ENCODE measurements around the gene IRF2.
A peak's percentile ranks its signal among the peaks of the same experiment; 100 is the strongest.

IRF2 gene

GRCh38 chr4:184448141-184448540 is 26.2 kb downstream of the IRF2 start:
- peak overlapping the region; percentile 41 for H3K4me3 ChIP-seq (ENCODE audit: low read depth, low read length)
- TF ChIP-seq, protein P1, sequence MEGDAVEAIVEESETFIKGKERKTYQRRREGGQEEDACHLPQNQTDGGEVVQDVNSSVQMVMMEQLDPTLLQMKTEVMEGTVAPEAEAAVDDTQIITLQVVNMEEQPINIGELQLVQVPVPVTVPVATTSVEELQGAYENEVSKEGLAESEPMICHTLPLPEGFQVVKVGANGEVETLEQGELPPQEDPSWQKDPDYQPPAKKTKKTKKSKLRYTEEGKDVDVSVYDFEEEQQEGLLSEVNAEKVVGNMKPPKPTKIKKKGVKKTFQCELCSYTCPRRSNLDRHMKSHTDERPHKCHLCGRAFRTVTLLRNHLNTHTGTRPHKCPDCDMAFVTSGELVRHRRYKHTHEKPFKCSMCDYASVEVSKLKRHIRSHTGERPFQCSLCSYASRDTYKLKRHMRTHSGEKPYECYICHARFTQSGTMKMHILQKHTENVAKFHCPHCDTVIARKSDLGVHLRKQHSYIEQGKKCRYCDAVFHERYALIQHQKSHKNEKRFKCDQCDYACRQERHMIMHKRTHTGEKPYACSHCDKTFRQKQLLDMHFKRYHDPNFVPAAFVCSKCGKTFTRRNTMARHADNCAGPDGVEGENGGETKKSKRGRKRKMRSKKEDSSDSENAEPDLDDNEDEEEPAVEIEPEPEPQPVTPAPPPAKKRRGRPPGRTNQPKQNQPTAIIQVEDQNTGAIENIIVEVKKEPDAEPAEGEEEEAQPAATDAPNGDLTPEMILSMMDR (IDR thresholded peaks at IDR 0.05; ENCODE audit: low read depth, low read length) = no peak

DNA sequence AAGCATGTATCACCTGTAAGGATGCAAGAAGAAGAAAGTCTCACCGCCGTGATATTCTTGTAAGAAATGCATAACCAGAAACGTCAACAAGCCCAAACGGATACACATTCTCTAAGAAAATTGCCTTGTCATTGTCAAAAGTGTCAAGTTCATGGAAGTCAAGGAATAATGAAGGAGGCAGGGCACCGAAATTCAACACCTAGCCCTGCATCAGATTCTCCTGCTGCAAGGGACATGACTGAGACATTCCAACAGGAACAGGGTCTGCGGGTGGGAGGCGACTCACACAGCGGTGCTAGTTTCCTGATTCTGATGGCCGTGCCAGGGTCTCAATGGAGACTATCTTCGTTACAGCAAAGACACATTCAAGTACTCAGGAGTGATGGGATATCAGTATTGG is 26.7 kb downstream of the IRF2 start:
- no peak overlapping the region for H3K4me3 ChIP-seq (ENCODE audit: low read depth, low read length)
- no peak for DNase-seq (ENCODE audit: low read depth, low spot score)
- in situ Hi-C loops (cut with HindIII; ENCODE audit: low sequenced_read_pairs) = no loop called here
- TF ChIP-seq, protein P1 (IDR thresholded peaks at IDR 0.05; ENCODE audit: low read depth, low read length) = no peak

More at GRCh38 chr4:184448141-184448540, 26.2 kb downstream of the IRF2 start:
- in situ Hi-C loops (cut with HindIII; ENCODE audit: low sequenced_read_pairs) = no loop called here
- DNase-seq (ENCODE audit: low read depth, low spot score) = peak; percentile 12

GRCh38 chr4:184446132-184446658 is 28.2 kb downstream of the IRF2 start:
- DNase-seq (ENCODE audit: low read depth, low spot score) = no peak
- in situ Hi-C loops (cut with HindIII; ENCODE audit: low sequenced_read_pairs) = no loop called here
- no peak overlapping the region for H3K4me3 ChIP-seq (ENCODE audit: low read depth, low read length)
- TF ChIP-seq, protein P1 (IDR thresholded peaks at IDR 0.05; ENCODE audit: low read depth, low read length) = no peak

DNA sequence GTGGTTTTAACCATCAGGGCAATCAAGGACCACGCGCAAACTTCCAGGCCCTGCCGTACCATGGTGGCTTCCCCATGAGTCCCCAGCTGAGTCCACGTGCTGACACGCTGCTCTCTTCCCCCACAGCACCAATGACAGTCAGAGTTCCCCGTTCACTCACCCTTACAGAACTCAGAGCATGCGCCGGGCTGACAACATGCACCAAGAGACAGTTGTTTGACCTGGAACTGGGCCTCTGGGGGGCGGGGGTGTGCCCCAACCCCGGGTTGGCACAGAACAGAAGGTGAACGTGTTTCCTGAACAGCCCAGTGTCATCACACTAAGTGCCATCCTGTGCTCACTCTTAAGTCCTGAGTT is 29.4 kb downstream of the IRF2 start:
- no peak overlapping the region for H3K4me3 ChIP-seq (ENCODE audit: low read depth, low read length)
- no peak for DNase-seq (ENCODE audit: low read depth, low spot score)
- in situ Hi-C loops (cut with HindIII; ENCODE audit: low sequenced_read_pairs) = no loop called here
- TF ChIP-seq, protein P1 (IDR thresholded peaks at IDR 0.05; ENCODE audit: low read depth, low read length) = no peak

DNA sequence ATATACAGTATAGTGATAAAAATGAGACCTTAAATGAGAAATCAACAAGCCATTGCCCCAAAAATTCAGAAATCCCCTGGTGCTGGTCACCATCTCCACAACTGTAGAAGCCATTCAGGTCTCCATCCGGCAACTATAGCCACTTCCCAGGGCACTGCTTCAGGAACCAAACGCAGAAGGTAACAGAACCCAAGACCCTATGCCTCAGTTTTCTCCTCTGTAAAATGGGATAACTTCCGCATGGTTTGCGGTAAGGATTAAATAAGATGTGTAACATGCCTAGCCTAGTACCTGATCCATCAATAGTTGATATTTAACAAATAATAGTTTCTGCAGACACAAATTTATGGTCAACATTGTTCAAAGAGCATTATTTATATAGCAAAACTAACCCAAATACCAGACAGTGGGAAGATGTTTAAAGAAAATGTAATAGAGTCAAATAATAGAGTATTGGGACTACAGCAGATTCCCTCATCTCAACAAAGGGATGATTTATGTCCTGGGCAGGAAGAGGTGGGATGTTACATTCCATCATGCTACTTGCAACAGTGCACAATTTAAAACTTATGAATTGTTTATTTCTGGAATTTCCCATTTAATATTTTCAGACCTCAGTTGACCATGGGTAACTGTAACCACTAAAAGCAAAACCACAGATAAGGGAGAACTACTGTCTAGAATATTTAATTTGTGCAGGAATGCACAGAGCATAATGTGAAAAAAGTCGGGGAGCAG is 30.0 kb downstream of the IRF2 start:
- no peak overlapping the region for H3K4me3 ChIP-seq (ENCODE audit: low read depth, low read length)
- TF ChIP-seq, protein P1 (IDR thresholded peaks at IDR 0.05; ENCODE audit: low read depth, low read length) = no peak
- peak; percentile 29 for DNase-seq (ENCODE audit: low read depth, low spot score)
- in situ Hi-C loops (cut with HindIII; ENCODE audit: low sequenced_read_pairs) = no loop called here

- in situ Hi-C loops (cut with HindIII; ENCODE audit: low sequenced_read_pairs) = no loop called here
- TF ChIP-seq, protein P1 (IDR thresholded peaks at IDR 0.05; ENCODE audit: low read depth, low read length) = no peak
- no peak overlapping the region for H3K4me3 ChIP-seq (ENCODE audit: low read depth, low read length)
- no peak for DNase-seq (ENCODE audit: low read depth, low spot score)
Observed at GRCh38 chr4:184443318-184443717, 31.0 kb downstream of the IRF2 start.
